Astrocyte of the spinal cord (primary cell): ENCODE data around the gene EFCAB11.

Experiments used
- DNase-seq: peaks from one replicate; pipeline ENCODE4 v3.0.0; 2011; ENCODE audit warnings: low read depth, low spot score
- H3K4me3 ChIP-seq: 2 replicates; pipeline ENCODE4 v1.5.1; 2011; ENCODE audit warnings: low read depth, mild to moderate bottlenecking, low read length, moderate library complexity
- CTCF ChIP-seq: IDR thresholded peaks from 2 replicates; pipeline ENCODE4 v1.5.1; 2012; ENCODE audit warnings: low read depth, mild to moderate bottlenecking, low read length, inconsistent platforms
- in situ Hi-C: cut with HindIII; loops from 2 replicates; pipeline ENCODE4 v1.10.0; 2017; ENCODE audit warnings: low sequenced_read_pairs

Gene EFCAB11, protein sequence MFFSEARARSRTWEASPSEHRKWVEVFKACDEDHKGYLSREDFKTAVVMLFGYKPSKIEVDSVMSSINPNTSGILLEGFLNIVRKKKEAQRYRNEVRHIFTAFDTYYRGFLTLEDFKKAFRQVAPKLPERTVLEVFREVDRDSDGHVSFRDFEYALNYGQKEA

GRCh38 chr14:89954070-89955021 lies at the start of gene EFCAB11:
Gene EFCAB11, minus strand, starts transcription at chr14:89954730. Its CDS starts 70 bp downstream, at chr14:89954660.
- peak; percentile 99 for DNase-seq
- H3K4me3 ChIP-seq = peak within 1 kb of the TSS; percentile 74
- TF ChIP-seq CTCF = peak; percentile 6
- in situ Hi-C loops = no loop called here

GRCh38 chr14:90003526-90004307 lies 49.2 kb upstream of the EFCAB11 start:
- in situ Hi-C loops = no loop called here
- TF ChIP-seq CTCF = no peak
- DNase-seq = no peak
- H3K4me3 ChIP-seq = no peak overlapping the region

DNA sequence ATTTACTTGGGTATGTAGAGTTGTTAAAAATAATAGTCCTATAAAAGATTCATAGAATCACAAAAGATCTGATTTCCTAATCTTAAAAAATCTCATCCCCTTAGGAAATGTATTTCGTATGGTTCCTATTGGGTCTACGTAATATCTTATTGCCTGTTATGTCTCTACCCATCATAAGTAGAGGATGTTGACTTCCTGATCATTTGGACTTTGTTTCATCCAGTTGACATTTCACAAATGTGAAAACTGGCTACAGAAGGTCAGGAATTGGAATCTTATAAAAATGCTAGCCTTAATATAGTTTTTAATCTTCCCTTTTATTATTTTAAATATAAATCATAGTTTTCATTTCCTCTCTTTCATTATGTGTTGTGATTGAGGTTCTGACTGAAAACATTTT lies 46.4 kb upstream of the EFCAB11 start:
- no peak overlapping the region for H3K4me3 ChIP-seq
- no peak for DNase-seq
- TF ChIP-seq CTCF = no peak
- in situ Hi-C loops = no loop called here

DNA sequence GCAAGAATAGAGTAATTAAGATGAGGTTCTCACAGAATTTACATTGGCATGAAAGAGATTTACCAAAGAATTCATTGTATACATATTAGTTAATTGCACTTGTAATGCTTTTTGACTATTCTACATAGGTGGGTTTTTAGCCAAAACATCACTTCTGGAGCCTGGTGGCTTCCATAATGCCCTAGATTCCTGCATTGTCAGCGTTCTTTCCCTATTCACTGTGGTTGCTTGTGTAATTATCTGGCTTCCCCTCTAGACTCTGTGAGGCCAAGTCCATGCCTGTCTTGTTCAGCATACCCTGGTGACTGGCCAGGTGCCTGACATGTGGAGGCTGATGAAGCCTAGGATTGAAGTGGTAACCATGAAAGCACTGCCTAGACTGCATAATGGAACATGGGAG lies 42.4 kb upstream of the EFCAB11 start:
- in situ Hi-C loops = no loop called here
- no peak overlapping the region for H3K4me3 ChIP-seq
- DNase-seq = no peak
- TF ChIP-seq CTCF = no peak

GRCh38 chr14:89992273-89992672 lies 37.7 kb upstream of the EFCAB11 start:
- TF ChIP-seq CTCF = no peak
- no peak for DNase-seq
- no peak overlapping the region for H3K4me3 ChIP-seq
- in situ Hi-C loops = no loop called here

- in situ Hi-C loops = no loop called here
- H3K4me3 ChIP-seq = no peak overlapping the region
- no peak for DNase-seq
- no peak for TF ChIP-seq CTCF
Observed at GRCh38 chr14:89990623-89991275, 36.2 kb upstream of the EFCAB11 start.
